HG03457 (cell line): Measurements from ENCODE around the gene ADIRF.
"Not testable (repeated sequence)": the region's sequence is repeated elsewhere in the genome, so short reads cannot be mapped to it uniquely, and the experiment has no call there.

Source experiments
- ATAC-seq: cut with Tn5 transposase; IDR thresholded peaks from one replicate; pipeline ENCODE4 v1.9.1; 2021; ENCODE audit warnings: moderate number of reproducible peaks; ENCODE audit not compliant: unreplicated experiment

Gene ADIRF

DNA sequence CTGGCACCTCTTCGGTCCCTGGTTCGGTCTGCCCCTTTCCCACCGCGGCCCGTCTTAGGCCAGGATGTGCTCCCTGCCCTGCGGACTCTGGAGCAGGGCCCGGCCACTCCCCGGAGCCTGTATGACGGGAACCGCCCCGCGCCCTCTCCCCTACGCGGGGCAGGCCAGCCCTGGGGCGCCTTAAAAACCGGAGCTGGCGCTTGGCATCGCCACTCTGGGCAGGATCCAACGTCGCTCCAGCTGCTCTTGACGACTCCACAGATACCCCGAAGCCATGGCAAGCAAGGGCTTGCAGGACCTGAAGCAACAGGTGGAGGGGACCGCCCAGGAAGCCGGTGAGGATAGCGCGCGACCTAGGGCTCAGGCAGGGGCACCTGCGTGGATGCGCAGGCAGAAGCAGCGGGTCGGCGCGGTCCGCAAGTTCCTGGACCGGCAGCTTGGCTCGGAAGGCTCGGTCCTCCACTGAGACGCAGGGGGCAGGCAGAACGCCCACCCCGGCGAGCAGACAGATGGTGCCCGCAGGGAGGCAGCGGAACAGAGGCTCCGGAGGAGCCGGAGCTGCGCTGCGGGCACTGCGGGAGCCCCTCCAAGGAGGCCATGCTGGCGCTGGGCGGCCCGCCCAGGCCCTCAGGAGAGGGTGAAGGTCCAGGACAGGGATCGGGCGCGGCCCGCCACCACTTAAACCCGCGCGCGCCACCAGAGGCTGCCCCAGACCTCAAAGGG, at the start of gene ADIRF:
ADIRF (plus strand) TSS at position 212 of the 723 bp plus-strand sequence; CDS start at position 275, 63 bp downstream.
- no peak for ATAC-seq

DNA sequence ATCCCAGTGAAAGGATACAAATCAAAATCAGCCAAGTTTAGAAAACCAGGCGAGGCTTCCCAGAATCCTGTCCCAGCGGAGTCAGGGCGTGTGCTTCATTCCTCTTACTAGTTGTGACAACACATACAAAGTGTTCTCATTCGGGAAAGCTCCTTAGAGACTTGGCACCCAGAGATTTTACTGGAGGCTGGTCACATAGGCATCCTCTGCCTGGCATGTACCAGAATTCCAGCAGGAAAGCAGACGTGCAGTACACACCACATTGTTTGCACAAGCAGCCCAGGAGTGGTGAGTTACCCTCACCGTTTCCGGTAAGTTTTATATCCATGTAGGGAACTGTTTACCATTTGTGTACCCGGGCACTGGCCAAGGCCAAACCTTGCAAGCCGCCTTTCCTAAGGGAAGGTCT, 45.7 kb upstream of the ADIRF start:
- no peak for ATAC-seq

DNA sequence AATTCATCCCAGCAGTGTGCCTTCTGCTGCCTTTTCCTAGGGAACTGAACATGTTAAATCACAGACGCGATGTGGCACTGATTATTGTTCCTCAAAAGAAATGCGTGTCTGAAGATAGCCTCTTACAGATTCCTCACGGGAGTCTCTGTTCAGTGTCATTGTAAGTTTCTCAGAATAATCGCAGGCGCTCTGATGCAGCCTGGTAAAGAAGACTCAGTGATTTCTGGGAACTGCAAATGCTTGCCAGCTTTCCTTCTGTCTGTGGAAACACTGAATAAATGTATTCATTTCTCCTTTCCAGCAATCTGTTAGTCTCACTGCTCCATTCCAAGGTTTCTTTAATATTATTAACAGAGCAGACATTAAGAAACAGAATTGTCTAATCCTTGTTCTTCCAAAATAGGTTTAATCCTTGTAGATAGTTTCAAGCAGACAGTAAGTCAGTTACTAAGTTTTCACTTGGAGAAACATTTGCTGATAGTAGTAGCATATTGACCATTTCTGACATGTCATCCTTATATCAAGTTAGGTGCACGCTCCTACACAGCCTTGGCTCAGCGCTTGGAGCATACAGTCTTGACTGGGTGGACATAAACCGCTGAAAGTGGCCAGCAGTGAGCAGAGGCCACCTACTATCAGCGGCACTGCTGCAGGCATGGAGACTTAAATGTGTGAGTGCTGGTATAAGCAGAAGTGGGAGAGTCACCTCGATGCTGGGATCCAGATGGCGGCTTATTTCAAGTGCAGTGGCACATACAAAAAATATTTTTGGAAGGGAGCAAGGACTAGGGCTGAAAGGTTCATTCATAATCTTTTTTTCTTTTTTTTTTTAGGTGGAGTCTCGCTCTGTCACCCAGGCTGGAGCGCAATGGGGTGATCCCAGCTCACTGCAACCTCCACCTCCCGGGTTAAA, 38.6 kb upstream of the ADIRF start:
- no peak for ATAC-seq

DNA sequence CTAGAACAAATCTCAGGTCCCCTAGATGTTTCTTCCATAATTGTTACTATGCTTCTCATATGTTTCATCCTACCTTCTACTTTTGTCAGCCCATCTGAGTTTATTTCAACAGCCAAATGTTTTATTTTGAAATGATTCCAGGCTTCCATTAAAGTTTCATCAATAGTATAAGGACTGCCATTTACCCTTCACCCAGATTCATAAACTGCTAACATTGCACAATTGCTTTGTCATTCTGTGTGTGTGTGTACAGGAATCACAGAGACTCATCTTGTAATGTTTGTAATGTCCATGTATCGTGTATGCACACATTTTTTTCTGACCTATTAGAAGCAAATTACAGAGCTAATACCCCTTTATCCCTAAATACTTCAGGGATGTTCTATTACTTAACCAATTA, 36.4 kb upstream of the ADIRF start:
- no peak for ATAC-seq

DNA sequence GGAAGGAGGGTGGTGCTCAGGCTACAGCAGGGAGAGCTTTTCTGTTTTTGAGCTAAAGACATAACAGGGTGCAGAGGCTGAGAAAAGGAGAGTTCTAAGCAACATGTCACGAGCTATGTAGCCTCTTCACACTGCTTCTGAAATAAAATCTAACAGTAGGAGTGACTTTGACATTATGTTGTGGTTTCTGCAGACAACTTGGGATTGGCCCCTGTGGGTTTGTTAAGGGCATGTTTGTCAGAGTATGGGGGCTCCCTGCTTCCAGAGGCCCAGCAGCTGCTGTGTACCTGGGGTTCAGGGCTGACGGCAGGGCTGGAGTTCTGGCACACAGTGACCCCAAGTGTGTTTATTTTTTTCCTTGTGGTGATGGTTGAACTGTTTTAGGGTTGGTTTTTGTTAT, 35.6 kb upstream of the ADIRF start:
- no peak for ATAC-seq

DNA sequence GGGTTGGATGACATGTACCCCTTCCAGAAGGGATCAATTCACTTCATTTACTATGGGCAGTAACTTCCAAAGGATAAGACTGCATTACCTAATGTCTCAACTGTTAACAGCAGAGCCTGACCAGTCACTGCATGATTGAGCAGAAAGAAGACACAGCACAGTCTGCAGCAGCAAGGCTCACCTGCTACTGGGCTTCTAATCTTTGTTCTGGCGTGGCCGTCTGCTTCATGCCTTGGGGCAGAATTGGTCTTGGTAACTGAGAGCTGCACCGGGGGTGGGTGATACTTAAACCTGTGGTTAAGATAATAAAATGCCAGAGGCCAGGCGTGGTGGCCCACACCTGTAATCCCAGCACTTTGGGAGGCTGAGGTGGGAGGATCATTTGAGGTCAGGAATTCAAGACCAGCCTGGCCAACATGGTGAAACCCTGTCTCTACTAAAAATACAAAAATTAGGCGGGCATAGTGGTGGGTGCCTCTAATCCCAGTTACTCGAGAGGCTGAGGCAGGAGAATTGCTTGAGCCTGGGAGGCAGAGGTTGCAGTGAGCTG, 34.0 kb upstream of the ADIRF start:
- ATAC-seq = not testable (repeated sequence)

DNA sequence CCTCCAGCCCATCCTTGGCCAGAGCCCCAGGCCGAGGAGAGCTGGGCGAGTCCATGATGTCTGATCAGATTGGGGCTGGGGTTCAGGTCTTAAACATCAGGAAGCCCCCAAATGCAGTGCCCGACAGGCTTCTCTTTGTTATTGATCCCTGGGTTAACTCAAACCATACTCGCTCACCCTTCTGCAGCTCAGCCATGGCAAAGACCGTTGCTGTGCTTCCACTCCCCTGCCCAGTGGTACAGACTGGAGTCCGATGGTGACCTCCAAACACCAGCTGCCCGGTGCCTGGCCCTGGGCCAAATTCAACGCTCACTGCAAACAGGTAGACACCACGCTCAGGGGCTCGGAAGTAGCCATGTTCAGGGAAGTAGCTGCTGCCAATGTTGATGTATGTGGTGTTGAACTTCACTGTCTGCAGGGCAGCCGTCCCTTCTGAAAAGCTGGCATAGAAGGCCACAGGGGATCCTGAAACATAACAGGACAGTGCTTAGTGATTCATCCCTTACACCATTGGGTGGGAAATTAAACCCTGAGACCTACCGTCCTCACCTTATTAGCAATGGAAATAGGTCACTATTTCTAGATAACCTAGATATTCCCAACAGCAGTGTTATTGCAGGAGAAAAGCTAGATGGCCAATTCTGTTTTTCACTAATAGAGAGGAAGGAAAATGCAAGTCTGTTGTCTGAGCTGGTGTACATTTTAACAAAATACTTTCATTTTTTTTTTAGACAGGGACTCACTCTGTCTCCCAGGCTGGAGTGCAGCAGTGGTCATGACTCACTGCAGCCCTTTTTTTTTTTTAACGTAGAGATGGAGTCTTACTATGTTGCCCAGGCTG, 31.4 kb upstream of the ADIRF start:
- ATAC-seq = no peak

DNA sequence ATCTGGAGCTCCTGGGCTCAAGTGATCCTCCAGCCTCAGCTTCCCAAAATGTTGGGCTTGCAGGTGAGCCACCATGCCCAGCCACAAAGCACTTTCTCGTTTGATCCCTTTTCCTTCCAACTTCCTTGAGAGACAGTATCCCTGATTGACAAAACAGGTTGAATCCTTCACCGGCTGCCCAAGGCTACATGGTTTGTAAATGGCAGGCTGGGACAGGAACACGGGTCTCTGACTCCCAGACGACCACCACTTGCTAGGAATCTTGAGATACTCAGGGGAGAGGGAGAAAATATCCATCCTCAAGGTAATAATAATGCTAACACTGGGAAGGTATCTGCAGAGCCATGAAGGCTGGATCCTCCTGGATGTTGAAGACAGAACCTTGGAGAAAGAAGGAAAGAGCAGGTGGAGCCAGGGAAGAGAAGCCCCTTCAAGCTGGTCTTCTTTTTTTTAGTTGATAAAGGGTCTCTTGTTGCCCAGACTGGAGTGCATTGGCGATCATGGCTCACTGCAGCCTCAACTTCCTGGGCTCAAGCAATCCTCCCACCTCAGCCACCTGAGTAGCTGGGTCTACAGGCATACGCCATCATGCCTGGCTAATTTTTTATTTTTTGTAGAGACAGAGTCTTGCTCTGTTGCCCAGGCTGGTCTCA, 30.7 kb upstream of the ADIRF start:
- no peak for ATAC-seq

DNA sequence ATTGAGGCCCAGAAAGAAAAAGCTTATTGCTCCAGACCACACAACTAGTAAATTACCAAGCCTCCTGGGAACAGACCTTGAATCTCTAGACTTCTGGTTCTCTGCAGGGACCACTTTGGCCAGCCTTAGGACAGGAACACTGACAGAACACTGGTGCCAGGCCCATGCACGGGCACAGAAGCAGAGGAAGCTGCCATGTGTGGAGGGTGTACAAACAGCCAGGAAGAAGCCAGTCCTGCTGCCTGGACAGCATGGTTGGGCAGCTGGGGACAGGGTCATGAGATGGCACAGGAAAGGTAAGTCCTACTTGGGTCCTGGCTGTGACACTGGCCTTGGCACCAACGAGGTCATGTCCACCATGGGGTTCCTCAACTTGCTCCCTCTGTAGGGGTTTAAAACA, 30.0 kb upstream of the ADIRF start:
- ATAC-seq = no peak

DNA sequence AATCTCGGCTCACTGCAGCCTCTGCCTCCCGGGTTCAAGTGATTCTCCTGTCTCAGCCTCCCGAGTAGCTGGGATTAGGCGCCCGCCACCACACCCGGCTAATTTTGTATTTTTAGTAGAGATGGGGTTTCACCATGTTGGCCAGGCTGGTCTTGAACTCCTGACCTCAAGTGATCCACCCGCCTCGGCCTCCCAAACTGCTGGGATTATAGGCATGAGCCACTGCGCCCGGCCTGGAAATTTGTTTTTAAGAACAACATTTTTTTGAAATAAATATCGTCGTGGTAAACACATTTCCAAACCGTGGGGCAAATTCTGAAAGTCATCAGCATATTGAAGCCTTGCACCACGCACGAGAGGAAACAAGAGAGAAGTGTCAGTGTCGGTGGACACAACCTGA, 28.2 kb upstream of the ADIRF start:
- not testable (repeated sequence) for ATAC-seq

DNA sequence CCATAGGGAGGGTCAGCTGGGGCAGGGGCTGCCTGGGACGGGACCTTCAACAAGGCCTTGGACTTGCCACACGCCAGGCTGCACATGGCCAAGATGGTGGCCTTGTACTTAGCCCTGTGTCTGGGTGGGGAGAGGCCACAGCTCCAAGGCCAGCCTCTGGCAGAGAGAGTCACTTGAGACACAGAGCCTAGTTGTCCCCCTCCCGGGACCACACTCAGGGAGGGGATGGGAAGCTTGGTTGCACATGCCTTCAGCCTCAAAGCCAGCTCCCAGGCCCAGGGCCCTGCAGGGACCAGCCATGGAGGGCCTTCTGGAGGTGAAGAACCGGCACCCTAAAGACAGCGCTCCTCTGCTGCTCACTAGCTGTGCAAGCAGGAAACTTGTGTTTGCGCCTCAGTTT, 27.6 kb upstream of the ADIRF start:
- ATAC-seq = no peak

DNA sequence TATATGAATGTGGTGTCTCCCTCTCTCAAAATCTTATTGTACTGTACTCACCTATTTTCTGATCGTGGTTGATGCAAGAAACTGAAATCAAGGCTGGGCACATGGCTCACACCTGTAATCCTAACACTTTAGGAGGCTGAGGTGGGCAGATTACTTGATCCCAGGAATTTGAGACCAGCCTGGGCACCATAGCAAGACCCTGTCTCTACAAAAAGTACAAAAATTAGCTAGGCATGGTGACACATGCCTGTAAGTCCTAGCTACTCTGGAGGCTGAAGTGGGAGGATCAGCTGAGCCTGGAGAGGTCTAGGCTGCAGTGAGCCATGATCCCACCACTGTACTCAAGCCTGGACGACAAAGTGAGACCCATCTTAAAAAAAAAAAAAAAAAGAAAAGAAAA, 26.9 kb upstream of the ADIRF start:
- ATAC-seq = no peak

DNA sequence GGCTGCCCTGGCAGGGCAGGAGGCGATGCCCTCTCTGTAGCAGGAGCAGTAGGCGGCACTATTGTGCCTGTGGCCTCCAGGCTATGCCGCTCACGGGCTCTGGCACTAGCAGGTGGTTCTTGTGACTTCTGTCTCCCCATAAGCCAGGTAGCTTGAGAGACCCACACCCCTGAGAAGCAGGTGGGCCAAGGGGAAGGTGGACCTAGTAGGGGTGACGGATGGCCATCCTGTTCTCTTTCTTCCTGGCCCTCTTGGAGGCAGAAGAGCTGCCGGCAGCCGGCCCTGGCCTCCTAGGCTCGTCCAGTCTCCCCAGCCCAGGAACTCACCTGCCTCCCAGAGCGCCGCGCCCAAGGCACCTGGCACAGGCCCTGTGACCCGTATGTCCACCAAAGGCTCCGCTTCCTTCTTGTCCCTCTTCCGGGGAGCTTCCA, 26.3 kb upstream of the ADIRF start:
- no peak for ATAC-seq

DNA sequence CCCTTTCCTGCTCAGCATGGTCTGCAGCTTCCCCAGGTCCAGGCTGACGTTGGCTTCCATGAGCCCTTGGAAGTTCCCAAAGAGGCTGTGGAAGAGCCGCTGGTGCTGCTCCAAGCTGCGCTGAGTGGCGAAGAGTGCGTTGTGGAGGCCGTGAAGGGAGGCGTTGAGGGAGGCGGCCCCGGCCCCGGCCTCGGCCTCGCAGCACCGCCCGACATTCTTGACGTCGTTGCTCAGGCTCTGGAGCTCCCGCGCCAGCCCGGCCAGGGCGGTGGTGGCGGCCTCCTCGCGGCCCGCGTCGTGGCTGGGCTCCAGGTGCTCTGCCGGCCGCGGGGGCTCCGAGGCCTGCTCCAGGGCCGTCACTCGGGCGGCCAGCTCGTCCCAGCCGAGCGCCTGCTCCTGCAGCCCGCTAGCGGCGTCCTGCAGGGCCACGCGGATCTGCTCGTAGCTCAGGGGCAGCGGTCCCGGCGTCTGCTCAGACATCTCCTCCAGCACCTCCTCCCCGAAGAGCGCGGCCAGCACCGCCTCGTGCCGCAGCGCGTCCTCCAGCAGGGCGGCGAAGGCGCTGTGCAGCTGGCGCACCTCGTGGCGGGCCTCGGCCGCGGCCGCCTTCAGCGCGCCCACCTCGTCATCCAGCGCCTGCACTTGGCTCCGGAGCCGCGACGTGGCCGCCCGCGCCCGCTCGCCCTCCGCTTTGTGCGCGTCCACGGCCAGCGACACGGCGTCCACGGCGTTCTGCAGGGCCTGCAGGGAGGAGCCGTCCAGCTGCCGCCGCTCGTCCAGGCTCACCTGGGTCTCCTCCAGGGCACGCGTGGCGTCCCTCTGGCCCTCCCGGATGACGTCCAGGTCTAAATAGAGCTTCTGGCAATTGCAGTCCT, 25.6 kb upstream of the ADIRF start:
- ATAC-seq = no peak

DNA sequence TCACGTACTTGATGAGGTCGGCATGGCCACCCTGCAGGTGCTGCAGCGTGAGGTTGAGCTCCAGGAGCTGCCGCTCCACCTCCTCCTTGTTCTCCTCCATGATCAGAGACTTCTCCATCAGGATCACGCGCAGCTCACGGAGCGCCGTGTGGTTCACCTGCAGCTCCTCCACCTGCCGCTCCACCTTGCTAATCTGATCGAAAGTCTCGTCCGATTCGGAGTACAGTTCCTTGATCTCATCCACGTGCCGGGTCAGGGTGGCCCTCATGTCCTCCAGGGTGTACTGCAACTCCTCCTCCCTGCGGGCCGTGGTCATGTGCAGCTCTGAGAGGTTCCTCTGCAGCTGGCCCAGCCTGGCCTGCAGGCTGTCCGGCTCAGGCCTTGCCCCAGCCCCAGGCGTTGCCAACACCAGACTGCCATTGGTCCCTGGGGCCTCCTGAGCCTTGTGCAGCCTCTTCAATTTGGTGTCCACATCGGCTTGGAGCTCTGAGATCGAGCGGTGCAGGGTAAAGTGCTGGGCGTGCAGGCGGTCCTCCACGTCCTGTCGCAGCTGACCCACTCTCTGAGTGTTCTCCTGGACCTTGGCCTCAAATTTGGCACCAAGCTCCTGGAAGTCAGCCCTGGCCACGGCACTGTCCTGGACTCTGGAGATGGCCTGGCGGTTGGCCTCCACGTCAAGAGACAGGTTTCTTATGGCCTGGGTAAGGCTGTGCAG, 24.8 kb upstream of the ADIRF start:
- ATAC-seq = no peak

DNA sequence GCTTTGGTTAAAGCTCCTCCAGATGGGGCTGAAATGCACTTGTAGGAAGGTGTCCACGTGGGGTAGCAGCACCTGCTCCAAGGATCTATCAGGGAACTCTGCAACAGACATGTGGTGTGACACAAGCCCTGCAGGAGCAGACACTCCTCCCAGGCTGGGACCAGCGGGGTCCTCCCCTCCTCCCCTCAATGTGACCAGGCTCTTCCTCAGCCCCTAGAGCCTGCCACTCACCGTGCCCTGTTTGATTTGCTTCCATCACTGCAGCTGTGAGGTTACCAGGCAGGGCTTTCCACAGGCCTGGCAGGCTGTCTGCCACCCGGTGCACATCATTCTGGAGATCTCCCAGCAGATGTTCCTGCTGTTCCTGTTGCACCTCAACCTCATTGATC, 24.3 kb upstream of the ADIRF start:
- ATAC-seq = no peak

DNA sequence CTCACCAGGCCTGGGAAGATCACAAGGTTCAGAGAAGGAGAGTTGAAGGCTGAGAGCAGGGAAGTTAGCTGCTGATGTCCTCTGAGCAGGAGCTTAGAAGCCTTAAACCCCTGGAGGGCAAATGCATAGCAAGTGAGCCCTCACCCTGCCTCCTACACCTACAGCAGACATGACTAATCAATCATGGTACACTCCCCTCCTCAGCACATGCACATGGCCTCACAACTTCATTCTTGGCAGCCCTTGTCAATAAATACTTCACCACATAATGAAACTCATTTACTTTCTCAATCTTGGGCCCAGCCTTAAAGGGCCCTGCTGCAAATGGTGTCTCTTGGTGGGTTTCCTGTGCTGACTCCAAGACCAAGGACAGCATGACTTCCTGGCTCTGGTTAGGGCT, 23.8 kb upstream of the ADIRF start:
- no peak for ATAC-seq

DNA sequence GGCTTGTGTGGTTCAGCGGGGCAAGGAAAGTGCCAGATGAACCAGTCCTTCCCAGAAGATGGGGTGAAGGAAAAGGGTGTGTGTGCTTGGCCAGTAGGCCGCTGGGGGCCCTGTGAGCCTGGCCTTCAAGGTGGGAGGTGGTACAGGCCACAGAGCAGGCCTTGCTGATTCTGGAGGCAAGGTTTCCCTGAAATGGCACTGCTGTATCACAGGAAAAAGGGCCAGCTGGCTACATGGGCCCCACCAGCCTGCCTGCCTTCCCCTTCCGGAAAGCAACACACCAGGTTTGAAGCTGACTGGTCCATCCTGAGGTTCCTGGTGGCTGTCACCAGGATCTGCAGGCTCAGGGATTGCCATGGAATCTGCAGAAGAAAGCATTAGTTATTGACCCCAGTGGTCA, 23.4 kb upstream of the ADIRF start:
- no peak for ATAC-seq
